ENCODE measurements around the gene ADGRA3.
"Not testable (repeated sequence)": the region's sequence is repeated elsewhere in the genome, so short reads cannot be mapped to it uniquely, and the experiment has no call there.

Gene ADGRA3

GRCh38 chr4:22384154-22384553 is 131.7 kb downstream of the ADGRA3 start:
- intact Hi-C loops (cut with micrococcal nuclease): no loop called here
- no peaks in the 10 kb centered on the region for H3K36me3 Mint-ChIP-seq (ENCODE audit: low read depth)
- H3K4me1 Mint-ChIP-seq (ENCODE audit: low read depth): no peaks in the 10 kb centered on the region
- no peak overlapping the region for H3K4me3 Mint-ChIP-seq
- H3K27ac Mint-ChIP-seq: no peak overlapping the region
- H3K9me3 Mint-ChIP-seq: peaks cover 8% of the 10 kb centered on the region
- H3K27me3 Mint-ChIP-seq: no peaks in the 10 kb centered on the region

GRCh38 chr4:22382216-22382615 is 133.7 kb downstream of the ADGRA3 start:
- intact Hi-C loops (cut with micrococcal nuclease); H3K4me3 Mint-ChIP-seq; H3K9me3 Mint-ChIP-seq; H3K4me1 Mint-ChIP-seq (ENCODE audit: low read depth); H3K36me3 Mint-ChIP-seq (ENCODE audit: low read depth); H3K27ac Mint-ChIP-seq; H3K27me3 Mint-ChIP-seq: not testable (repeated sequence)

- Mint-ChIP-seq H3K27ac (no peak overlapping the region), H3K4me3 (no peak overlapping the region), H3K9me3 (no peaks in the 10 kb centered on the region), H3K4me1 (ENCODE audit: low read depth) (no peaks in the 10 kb centered on the region), H3K27me3 (no peaks in the 10 kb centered on the region), H3K36me3 (ENCODE audit: low read depth) (no peaks in the 10 kb centered on the region)
- intact Hi-C loops (cut with micrococcal nuclease): no loop called here
Measured at GRCh38 chr4:22372986-22373385, 142.9 kb downstream of the ADGRA3 start.

- intact Hi-C loops (cut with micrococcal nuclease): no loop called here
- H3K27ac Mint-ChIP-seq: no peak overlapping the region
- no peaks in the 10 kb centered on the region for H3K4me1 Mint-ChIP-seq (ENCODE audit: low read depth)
- no peaks in the 10 kb centered on the region for H3K27me3 Mint-ChIP-seq
- no peaks in the 10 kb centered on the region for H3K9me3 Mint-ChIP-seq
- H3K4me3 Mint-ChIP-seq: no peak overlapping the region
- no peaks in the 10 kb centered on the region for H3K36me3 Mint-ChIP-seq (ENCODE audit: low read depth)
Measured at GRCh38 chr4:22369901-22370562, 145.8 kb downstream of the ADGRA3 start.

- Mint-ChIP-seq H3K9me3 (no peaks in the 10 kb centered on the region), H3K27ac (no peak overlapping the region), H3K27me3 (no peaks in the 10 kb centered on the region), H3K36me3 (ENCODE audit: low read depth) (no peaks in the 10 kb centered on the region), H3K4me1 (ENCODE audit: low read depth) (no peaks in the 10 kb centered on the region), H3K4me3 (no peak overlapping the region)
- intact Hi-C loops (cut with micrococcal nuclease): no loop called here
Measured at GRCh38 chr4:22363787-22364186, 152.1 kb downstream of the ADGRA3 start.

GRCh38 chr4:22363036-22363435 is 152.8 kb downstream of the ADGRA3 start:
- intact Hi-C loops (cut with micrococcal nuclease): no loop called here
- Mint-ChIP-seq H3K27me3 (no peaks in the 10 kb centered on the region), H3K4me1 (ENCODE audit: low read depth) (no peaks in the 10 kb centered on the region), H3K9me3 (no peaks in the 10 kb centered on the region), H3K27ac (no peak overlapping the region), H3K4me3 (no peak overlapping the region), H3K36me3 (ENCODE audit: low read depth) (no peaks in the 10 kb centered on the region)

GRCh38 chr4:22356987-22357596 is 158.8 kb downstream of the ADGRA3 start:
- H3K27me3 Mint-ChIP-seq: no peaks in the 10 kb centered on the region
- H3K4me1 Mint-ChIP-seq (ENCODE audit: low read depth): no peaks in the 10 kb centered on the region
- H3K4me3 Mint-ChIP-seq: no peak overlapping the region
- peaks cover 10% of the 10 kb centered on the region for H3K9me3 Mint-ChIP-seq
- intact Hi-C loops (cut with micrococcal nuclease): no loop called here
- no peak overlapping the region for H3K27ac Mint-ChIP-seq
- no peaks in the 10 kb centered on the region for H3K36me3 Mint-ChIP-seq (ENCODE audit: low read depth)

GRCh38 chr4:22348410-22348809 is 167.5 kb downstream of the ADGRA3 start:
- intact Hi-C loops (cut with micrococcal nuclease): no loop called here
- H3K9me3 Mint-ChIP-seq: no peaks in the 10 kb centered on the region
- no peaks in the 10 kb centered on the region for H3K4me1 Mint-ChIP-seq (ENCODE audit: low read depth)
- H3K4me3 Mint-ChIP-seq: no peak overlapping the region
- no peaks in the 10 kb centered on the region for H3K36me3 Mint-ChIP-seq (ENCODE audit: low read depth)
- H3K27me3 Mint-ChIP-seq: no peaks in the 10 kb centered on the region
- no peak overlapping the region for H3K27ac Mint-ChIP-seq

GRCh38 chr4:22345678-22346077 is 170.2 kb downstream of the ADGRA3 start:
- Mint-ChIP-seq H3K4me3 (no peak overlapping the region), H3K36me3 (ENCODE audit: low read depth) (no peaks in the 10 kb centered on the region)
- intact Hi-C loops (cut with micrococcal nuclease): no loop called here

GRCh38 chr4:22345055-22345454 is 170.8 kb downstream of the ADGRA3 start:
- no peak overlapping the region for H3K27ac Mint-ChIP-seq
- no peak overlapping the region for H3K4me3 Mint-ChIP-seq
- H3K36me3 Mint-ChIP-seq (ENCODE audit: low read depth): no peaks in the 10 kb centered on the region
- no peaks in the 10 kb centered on the region for H3K4me1 Mint-ChIP-seq (ENCODE audit: low read depth)
- no peaks in the 10 kb centered on the region for H3K27me3 Mint-ChIP-seq
- no peaks in the 10 kb centered on the region for H3K9me3 Mint-ChIP-seq
- intact Hi-C loops (cut with micrococcal nuclease): no loop called here

More at GRCh38 chr4:22345678-22346077, 170.2 kb downstream of the ADGRA3 start:
- no peaks in the 10 kb centered on the region for H3K27me3 Mint-ChIP-seq
- no peak overlapping the region for H3K27ac Mint-ChIP-seq
- H3K9me3 Mint-ChIP-seq: no peaks in the 10 kb centered on the region
- H3K4me1 Mint-ChIP-seq (ENCODE audit: low read depth): no peaks in the 10 kb centered on the region

- Mint-ChIP-seq H3K9me3 (peaks cover 10% of the 10 kb centered on the region), H3K27ac (no peak overlapping the region), H3K27me3 (no peaks in the 10 kb centered on the region), H3K4me1 (ENCODE audit: low read depth) (no peaks in the 10 kb centered on the region), H3K4me3 (no peak overlapping the region), H3K36me3 (ENCODE audit: low read depth) (no peaks in the 10 kb centered on the region)
- intact Hi-C loops (cut with micrococcal nuclease): no loop called here
Measured at GRCh38 chr4:22343606-22344005, 172.3 kb downstream of the ADGRA3 start.

GRCh38 chr4:22339491-22339890 is 176.4 kb downstream of the ADGRA3 start:
- Mint-ChIP-seq H3K27ac (no peak overlapping the region), H3K36me3 (ENCODE audit: low read depth) (no peaks in the 10 kb centered on the region), H3K27me3 (no peaks in the 10 kb centered on the region), H3K4me3 (no peak overlapping the region), H3K4me1 (ENCODE audit: low read depth) (no peaks in the 10 kb centered on the region), H3K9me3 (peaks cover 20% of the 10 kb centered on the region)
- intact Hi-C loops (cut with micrococcal nuclease): no loop called here

- Mint-ChIP-seq H3K4me3 (no peak overlapping the region), H3K27ac (no peak overlapping the region), H3K36me3 (ENCODE audit: low read depth) (no peaks in the 10 kb centered on the region), H3K9me3 (peaks cover 20% of the 10 kb centered on the region), H3K4me1 (ENCODE audit: low read depth) (no peaks in the 10 kb centered on the region), H3K27me3 (no peaks in the 10 kb centered on the region)
- intact Hi-C loops (cut with micrococcal nuclease): no loop called here
Measured at GRCh38 chr4:22338796-22339195, 177.1 kb downstream of the ADGRA3 start.

All from dendritic cell treated with granulocyte-macrophage colony-stimulating factor and Interleukin-4, amounts not matched to agents 40 ng/mL and 50 ng/mL, for 4 days (primary cell).